GM12892 (cell line): ENCODE data around the gene MYO1D.

ENCODE experiments used
- POLR2A ChIP-seq: IDR thresholded peaks from 2 replicates; pipeline ENCODE4 v1.6.1; 2011; ENCODE audit warnings: low read depth, low read length, control low read depth
- POLR2AphosphoS5 ChIP-seq: IDR thresholded peaks from 2 replicates; pipeline ENCODE4 v1.6.1; 2011; ENCODE audit warnings: low read depth, low read length, control low read depth
- TAF1 ChIP-seq: IDR thresholded peaks from 2 replicates; pipeline ENCODE4 v1.6.1; 2011; ENCODE audit warnings: low read depth, mild to moderate bottlenecking, control low read depth, low read length, borderline replicate concordance

GRCh38 chr17:32742681-32743538 is 134.0 kb downstream of the MYO1D start:
- TF ChIP-seq POLR2A (no peak), TAF1 (no peak), POLR2AphosphoS5 (no peak)
